Activated CD4-positive, alpha-beta T cell treated with anti-CD3 and anti-CD28 coated beads for 24 hours (primary cell): ENCODE measurements around the gene DHX57.
"Not testable (repeated sequence)": the region's sequence is repeated elsewhere in the genome, so short reads cannot be mapped to it uniquely, and the experiment has no call there.

Experiments used
- DNase-seq, 2 donors: peaks; one replicate each; pipeline ENCODE4 v3.0.0-alpha.2; 2020; ENCODE audit warnings: low read depth in 2 of 2

Gene DHX57

GRCh38 chr2:38871432-38871831, 4.3 kb downstream of the DHX57 start:
- no peak for DNase-seq

- no peak for DNase-seq
Observed at GRCh38 chr2:38866773-38867443, 8.8 kb downstream of the DHX57 start.

DNA sequence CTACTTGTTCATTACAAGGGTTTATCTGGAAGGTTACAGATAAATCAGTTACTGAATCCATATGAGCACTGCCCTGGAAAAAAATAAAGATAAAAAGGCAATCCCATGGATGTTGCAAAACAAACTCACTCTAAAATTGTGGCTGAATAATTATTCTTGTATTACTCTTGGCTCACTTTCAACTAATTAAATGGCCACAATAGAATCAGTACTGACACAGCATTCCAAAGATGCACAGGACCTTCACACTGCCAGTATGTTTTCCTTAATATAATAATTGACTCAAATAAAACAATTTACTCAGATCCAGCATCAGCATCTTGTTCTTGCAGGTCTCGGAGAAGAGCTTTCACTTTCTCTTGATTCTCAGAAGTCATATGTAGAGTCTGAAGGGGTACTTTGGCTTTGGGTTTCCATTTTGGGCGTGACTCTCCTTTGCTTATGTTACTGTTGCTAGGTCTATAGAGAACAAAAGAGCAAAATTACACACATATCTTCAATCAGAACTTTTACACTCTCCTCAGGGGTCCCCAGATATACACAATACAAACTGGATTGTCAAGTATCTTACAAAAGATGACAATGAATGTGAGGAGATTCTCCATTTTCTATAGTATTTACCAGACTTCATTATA, 12.6 kb downstream of the DHX57 start:
- DNase-seq = no peak

GRCh38 chr2:38862476-38862875, 13.3 kb downstream of the DHX57 start:
- no peak for DNase-seq

DNA sequence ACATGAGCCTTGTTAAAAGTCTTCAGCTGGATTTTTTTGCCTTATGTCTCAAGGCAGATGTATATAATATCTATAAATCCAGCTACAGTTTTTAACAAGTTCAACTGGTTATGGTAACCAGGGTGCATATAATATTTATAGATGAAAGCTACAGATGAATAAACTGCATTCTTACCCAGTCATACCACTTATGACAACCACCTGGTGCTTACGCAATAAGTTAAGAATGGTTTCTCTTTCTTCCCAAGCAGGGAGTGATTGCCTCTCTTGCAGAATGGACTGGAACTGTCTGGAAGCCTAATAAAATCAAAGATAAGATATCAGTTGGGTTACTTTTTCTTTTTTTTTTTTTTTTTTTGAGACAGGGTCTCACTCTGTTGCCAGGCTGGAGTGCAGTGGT, 19.6 kb downstream of the DHX57 start:
- no peak for DNase-seq

- DNase-seq = no peak
Observed at GRCh38 chr2:38850045-38850444, 25.7 kb downstream of the DHX57 start.

DNA sequence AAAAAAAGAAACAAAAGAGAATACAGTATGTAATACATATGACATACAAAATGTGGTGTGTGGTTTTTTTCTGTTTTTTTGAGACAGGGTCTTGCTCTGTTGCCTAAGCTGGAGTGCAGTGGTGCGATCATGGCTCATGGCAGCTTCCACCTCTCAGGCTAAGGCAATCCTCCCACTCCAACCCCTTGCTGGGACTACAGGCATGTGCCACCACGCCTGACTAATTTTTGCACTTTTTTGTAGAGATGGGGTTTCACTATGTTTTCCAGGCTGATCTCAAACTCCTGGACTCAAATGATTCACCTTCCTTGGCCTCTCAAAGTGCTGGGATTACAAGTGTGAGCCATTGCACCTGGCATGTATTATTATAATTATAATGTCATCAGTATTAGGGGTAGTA, 38.9 kb downstream of the DHX57 start:
- no peak for DNase-seq

DNA sequence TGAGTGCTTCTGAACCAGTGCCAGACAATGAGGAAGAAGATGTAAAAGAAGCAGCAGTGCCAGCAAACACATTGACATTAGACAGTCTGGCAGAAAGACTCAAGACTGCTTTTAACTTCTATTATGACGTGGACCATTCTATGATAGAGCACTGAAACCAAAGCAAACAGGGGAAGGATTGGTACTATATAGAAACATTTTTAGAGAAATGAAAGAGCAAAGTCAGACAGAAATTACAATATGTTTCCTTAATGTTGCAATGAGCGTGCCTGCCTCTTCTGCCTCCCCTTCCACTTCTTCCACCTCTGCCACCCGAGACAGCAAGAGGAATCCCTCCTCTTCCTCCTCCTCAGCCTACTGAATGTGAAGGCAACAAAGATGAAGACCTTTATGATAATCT, 39.7 kb downstream of the DHX57 start:
- no peak for DNase-seq

GRCh38 chr2:38835015-38835601, 40.6 kb downstream of the DHX57 start:
- DNase-seq = no peak

DNA sequence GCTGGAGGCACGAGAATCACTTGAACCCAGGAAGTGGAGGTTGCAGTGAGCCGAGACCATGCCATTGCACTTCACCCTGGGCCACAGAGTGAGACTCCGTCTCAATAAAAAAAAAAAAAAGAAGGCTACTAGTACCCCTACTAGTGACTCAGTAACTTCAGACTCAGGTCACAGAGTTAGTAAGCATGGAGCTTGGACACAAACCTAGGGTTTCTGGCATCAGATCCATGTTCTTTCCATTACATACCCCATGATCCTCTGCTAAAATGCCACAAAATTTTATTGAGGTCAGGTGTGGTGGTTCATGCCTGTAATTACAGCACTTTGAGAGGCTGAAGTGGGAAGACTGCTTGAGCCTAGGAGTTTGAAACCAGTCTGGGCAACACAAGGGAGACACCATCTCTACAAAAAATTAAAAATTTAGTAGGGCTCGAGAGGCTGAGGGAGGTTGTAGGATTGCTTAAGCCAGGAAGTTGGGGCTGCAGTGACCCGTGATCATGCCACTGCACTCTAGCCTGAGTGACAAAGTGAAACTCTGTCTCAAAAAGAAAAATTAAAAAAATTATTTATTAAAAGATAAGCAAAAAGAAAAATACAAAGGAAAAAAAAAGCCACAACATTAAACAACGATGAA, 45.1 kb downstream of the DHX57 start:
- DNase-seq = no peak

GRCh38 chr2:38829971-38830370, 45.8 kb downstream of the DHX57 start:
- no peak for DNase-seq

GRCh38 chr2:38828460-38828859, 47.3 kb downstream of the DHX57 start:
- no peak for DNase-seq

DNA sequence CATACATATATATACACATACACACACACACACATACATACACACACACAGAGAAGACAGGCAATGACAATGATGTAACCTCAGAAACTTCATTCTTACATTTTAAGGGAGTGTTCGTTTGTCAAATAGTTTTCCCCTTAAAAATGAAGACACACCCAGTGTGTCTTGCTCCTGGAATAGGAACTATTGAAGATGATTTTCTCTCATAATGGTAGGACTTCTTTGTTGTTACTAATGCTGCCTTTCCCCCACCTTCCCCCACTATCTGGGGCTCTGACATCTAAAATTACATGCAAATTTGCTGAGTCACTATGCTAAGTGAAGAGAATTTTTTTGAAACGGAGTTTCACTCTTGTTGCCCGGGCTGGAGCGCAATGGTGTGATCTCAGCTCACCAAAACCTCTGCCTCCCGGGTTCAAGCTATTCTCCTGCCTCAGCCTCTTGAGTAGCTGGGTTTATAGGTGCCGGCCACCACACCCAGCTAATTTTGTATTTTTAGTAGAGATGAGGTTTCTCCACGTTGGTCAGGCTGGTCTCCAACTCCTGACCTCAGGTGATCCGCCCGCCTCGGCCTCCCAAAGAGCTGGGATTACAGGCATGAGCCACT, 48.1 kb downstream of the DHX57 start:
- DNase-seq = not testable (repeated sequence)

DNA sequence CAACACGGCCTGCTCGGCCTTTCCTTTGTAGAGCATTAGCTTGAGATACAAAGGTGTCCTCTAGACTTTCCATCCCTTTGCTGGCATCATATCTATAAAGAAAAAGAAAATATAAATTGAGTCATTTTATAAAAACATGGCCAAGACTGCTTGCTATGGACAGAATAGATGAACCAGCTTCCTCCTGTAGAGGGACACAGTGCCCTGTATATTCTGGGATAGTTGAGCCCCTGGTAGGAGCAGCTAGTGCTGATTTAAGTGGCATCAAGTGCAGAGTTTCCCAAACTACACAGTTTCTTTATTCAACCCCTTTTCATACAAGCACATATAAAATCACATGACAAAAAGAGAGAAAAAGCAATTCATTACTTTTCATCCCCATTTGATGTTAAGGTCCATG, 49.8 kb downstream of the DHX57 start:
- no peak for DNase-seq

- DNase-seq = no peak
Observed at GRCh38 chr2:38824906-38825305, 50.8 kb downstream of the DHX57 start.

GRCh38 chr2:38823386-38823785, 52.3 kb downstream of the DHX57 start:
- no peak for DNase-seq

- DNase-seq = no peak
Observed at GRCh38 chr2:38818565-38818964, 57.2 kb downstream of the DHX57 start.

GRCh38 chr2:38815936-38816335, 59.8 kb downstream of the DHX57 start:
- no peak for DNase-seq

GRCh38 chr2:38810488-38810887, 65.2 kb downstream of the DHX57 start:
- no peak for DNase-seq

DNA sequence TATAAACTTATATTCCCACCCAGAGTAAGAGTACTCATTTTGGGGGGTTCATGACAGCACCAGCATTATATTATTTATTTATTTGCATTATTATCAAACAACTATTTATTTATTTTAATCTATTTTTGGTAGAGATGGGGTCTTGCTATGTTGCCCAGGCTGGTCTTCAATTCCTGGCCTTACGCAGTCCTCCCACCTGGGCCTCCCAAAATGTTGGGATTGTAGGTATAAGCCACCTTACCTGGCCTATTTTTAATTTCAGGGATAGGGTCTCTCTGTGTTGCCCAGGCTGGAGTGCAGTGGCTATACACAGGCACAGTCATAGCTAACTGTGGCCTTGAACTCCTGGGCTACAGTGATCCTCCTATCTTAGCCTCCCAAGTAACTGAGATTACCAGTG, 67.1 kb downstream of the DHX57 start:
- no peak for DNase-seq

- no peak for DNase-seq
Observed at GRCh38 chr2:38806733-38807059, 69.0 kb downstream of the DHX57 start.

DNA sequence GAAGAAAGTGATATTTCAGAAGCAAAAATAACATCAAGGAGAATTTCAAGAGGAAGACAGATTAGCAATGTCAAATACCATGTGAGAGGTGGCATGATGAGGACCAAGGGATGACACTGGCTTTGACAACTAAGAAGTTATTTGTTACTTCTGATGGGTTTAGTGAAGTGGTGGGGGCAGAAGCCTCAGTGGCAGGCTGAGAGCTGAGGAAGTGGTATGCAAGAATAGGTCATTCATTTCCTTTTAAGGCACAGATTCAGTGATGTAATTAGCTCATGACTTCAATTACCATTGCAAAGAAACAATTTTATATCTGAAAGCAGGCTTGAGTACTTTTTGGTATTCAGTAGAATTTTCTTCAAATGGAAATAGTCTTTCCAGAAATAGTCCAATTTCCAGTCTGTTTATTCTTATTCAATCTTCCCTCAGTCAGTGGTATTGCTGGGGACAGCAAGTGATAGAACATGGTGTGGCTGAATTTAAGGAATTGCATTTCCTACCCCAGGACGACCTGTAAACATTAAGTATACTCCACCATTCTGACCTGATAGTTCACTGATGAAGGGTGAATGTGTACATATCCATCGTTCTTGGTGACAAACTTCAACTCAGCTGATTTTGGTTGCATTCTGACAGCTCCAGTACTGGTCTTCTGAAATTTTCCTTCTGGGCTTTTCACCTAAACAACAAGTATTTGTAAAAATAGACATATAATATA, 69.6 kb downstream of the DHX57 start:
- no peak for DNase-seq
